NCI-H510A (cell line): ENCODE measurements around the gene WFDC8.

Experiments
- DNase-seq: peaks from one replicate; lab custom pipeline; 2025; lab: John Stamatoyannopoulos, UW

WFDC8 gene

DNA sequence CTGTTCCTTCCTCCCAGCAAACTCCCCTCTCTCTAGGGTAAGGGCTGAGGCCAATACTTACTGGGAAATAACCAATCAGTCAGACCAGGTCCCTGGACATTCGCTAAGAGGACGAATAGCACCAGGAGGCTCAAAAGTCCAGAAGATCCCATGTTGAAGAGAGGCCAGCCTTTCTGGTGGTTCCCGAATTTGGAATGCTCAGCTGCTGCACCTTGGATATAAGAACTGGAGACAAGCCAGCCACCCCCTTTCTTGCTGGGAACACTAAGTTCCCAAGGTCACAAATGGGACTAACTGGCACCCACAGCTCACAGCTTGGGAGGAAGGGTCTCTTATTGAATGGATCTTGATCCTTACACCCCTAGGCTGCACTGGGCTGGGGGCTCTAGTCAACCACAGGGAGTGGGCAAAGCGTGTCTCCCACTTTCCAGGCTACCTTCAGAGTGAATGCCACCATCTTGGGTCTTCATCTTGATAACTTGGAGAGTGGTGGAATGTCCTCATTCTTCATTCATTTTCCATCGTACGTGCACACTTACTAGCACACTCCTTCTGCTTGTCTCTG is 31.8 kb downstream of the WFDC8 start, which contains the start of gene EPPIN:
EPPIN (minus strand) TSS at position 196 of the 565 bp plus-strand sequence; CDS start at position 152, 44 bp downstream.
- DNase-seq = no peak

DNA sequence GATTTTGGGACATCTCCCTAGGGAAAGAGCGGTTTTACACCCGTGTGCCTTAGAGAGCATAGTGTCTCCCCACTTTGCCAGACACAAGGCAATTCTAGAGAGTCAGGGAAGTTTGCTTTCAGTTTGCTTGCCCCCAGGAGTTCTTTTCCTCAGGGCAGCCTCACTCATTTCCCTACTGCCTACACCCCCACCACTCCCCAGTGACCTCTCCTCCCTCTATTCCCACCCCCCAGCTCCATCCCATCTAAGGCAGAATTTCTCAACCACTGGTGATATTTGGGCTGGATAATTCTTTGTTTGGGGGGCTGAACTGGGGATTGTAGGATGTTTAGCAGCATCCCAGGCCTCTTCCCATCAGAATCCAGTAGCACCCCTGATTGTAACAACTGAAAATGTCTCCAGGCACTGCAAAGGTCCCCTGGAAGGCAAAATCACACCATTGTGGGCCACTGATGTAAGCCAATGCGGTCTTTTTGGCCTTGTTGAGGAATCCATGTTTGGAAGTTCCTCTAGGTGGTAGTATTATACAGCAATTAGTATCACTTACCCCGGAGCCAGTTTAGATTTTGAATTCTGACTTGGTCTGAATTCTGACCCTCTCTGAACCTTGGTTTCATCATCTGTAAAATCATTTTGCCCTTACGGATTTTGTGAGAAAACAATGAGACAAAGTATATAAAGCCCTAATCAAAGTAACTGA is 33.2 kb downstream of the WFDC8 start:
- DNase-seq = no peak

DNA sequence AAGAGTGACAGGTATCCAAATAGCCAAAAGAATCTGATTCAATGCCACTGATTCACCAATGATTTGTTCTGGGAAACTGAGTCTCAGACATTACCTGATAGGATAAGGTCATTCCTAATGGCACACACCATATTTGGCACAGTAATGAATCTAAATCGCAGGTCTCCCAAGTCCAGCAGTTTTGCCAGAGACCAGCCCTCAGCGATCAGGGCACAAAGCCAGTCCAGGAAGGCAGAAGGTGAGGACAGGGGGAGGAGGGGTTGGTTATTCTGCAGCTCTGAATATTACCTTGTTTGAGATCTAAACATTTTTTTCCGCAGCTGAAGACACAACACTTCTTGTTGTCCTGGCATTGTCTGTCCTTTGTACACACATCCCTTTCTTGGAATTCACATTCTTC is 33.7 kb downstream of the WFDC8 start:
- DNase-seq = no peak

DNA sequence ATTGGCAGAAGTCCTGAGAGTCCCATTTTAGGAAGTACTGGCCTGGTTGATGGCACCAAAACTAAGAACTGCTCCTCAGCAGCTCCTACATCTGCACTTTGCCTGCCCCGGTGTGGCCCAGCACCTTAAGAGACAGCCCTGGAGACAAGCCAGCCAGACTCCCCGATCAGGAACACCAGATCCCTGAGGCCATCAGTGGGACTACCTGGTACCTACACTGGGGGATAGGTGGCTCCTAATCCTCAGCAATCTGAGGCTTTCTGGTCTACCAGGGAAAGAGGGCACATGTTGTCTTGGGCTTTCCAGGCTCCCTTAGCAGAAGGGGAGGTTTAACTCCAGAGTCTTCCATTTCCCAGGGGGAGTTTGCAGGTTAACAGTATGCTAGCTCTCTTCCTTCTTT is 39.7 kb downstream of the WFDC8 start, which contains the start of gene WFDC6:
WFDC6 (minus strand) TSS at position 101 of the 400 bp plus-strand sequence; CDS start at position 26, 75 bp downstream.
- DNase-seq = no peak

DNA sequence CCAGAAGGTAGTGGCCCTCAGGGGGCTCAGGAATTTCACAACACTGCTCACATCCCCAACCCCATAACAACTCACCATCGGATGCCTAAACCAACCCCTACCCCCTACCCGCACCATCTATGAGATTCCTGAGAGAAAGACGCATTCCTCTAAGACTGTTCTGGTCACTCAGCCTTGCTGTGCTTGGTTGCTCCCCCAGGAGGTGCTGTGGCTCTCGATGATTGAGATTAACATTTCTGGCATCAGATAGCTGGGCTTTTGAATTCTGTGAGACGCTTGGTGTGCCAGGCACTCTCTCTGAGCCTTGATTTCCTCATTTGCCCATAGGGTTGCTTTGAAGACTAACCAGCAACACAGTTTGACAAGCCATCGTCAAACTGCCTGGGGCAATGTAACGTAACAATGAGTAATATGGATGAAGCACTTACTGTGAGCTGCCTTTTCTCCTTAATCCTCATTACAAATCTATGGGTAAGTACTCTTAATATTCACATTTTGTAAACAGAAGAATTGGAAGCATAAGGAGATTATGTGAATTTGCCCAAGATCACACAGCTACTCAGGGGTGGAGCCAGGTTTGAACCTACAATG is 40.8 kb downstream of the WFDC8 start:
- no peak for DNase-seq

DNA sequence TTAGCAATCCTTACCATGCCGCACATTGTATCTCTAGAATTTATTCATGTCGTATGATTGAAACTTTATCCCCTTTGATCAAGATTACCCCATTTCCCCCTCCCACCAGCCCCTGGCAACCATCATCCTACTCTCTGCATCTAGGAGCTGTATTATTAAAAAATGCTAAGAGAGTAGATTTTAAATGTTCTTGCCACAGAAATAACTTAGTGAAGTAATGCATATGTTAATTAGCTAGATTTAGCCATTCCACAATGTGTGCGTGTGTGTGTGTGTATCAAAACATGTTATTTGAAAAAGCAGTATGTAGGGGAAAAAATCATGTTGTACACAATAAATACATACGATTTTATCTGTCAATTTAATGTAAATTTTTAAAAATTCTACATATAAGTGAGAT is 51.8 kb downstream of the WFDC8 start:
- no peak for DNase-seq

DNA sequence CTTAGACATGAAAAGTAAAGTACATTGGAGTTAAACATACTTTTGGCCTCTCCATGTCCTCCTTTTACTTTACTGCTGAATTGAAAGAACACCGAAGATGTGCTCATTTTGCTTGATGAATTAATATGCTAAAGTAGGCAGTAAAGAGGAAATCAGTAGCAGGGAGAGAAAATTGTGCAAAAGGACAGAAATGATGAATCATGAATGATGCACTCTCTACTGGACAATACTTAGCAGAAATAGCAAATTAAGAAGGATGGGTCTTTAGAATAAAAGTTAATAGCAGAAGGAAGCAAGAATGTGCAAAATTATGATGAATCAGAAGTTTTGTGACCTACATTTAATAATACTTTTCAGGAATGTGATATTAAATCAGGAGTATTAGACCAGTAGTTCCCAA is 55.3 kb downstream of the WFDC8 start:
- DNase-seq = no peak

DNA sequence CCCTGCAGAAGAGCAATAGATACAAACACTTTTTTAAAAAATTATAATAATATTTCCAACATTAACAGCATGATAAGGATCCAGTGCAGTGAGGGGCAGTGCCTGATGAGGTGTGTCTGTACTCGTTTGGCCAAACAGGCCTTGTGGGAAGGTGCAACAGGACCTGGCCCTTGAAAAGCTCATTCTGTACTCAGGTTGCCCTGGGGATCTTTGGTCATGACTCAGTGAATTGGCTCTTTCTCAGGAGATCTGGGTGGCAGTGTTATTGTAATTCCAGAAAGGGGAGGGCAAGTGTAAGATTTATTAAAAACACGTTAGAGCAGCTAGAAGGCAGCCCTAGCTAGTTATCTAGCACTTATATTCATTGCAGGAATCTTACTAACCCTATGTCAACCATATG is 60.8 kb downstream of the WFDC8 start:
- no peak for DNase-seq

DNA sequence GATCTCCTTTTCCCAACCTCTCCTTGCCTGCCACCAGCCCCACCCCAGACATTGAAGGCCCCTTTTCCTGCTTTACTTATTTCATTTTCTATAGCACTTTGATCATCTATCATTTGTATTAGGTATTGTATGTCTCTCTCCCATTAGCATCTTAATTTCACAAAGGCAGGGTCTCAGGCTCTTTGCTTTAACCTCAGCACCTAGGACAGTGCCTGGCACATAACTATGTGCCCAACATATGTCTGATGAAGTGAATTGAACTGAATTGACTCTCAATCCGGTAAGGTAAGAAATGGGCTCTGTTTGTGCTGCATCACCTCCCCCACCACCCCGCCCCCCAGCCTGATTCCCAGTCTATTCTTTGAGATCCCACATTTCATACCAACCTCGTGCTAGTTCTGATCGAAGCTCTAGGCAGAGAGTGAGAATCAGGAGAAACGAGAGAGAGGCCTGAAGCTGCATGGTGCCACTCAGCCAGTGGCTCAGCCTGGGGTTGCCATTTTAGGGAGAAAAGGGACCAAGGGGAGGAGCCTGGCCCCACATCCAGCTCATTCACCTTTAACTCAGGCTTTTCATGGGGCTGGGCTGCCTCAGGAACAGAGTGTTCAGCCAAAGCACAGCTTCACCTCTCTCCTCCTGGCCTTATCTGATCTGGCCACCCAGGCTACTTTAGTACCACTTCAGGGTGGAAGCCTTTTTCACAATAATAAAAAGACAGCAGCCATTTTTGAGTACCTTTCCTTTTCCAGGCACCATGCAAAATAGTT is 63.8 kb downstream of the WFDC8 start, which contains the start of gene SPINT3:
SPINT3 (minus strand) TSS at position 476 of the 767 bp plus-strand sequence; CDS start at position 462, 14 bp downstream.
- DNase-seq = no peak

DNA sequence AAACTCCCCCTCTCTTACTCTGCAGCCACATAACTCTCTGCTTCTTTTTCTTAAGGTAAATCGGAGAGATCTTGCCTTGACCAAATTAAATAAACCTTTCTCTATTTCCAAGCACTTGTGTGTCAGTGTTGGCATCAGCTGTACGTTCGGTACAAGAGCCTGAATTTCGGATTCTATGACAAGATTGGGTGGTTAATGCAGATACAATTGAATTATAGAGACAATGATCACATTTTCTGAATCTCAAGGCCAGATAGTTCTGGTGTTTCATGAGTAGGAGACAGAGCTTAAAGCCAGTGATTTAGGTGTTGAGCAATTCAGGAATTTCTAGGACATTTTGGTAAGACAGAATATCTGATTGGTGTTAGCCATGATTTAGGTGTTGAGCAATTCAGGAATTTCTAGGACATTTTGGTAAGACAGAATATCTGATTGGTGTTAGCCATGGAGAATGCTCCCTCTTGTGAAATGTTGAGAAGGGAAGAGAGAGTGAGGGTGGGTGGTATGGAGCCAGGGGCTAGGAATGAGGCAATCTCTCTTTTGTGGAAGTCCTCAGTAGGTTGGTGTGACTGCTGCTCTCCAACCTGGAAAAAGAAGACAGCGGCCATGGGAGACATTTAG is 68.7 kb downstream of the WFDC8 start:
- no peak for DNase-seq

DNA sequence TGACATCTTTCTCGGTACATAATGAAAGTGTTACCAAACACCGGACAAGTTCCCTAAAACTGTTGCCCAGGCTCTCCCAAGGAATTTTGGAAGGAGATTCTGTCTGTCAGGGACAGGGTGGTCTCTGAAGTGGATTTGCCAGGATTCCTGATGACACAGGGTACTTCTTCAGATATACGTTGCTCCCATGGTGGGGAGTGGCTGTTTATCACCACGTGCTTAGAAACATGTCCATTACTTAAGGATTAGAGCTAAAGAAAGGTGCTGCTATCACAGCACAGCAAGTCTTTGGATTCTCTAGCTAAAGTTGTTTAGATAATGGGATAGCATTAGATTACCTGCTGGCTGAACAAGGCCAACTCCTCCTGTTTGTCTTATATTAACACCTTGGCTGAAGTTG is 70.0 kb downstream of the WFDC8 start:
- DNase-seq = no peak

DNA sequence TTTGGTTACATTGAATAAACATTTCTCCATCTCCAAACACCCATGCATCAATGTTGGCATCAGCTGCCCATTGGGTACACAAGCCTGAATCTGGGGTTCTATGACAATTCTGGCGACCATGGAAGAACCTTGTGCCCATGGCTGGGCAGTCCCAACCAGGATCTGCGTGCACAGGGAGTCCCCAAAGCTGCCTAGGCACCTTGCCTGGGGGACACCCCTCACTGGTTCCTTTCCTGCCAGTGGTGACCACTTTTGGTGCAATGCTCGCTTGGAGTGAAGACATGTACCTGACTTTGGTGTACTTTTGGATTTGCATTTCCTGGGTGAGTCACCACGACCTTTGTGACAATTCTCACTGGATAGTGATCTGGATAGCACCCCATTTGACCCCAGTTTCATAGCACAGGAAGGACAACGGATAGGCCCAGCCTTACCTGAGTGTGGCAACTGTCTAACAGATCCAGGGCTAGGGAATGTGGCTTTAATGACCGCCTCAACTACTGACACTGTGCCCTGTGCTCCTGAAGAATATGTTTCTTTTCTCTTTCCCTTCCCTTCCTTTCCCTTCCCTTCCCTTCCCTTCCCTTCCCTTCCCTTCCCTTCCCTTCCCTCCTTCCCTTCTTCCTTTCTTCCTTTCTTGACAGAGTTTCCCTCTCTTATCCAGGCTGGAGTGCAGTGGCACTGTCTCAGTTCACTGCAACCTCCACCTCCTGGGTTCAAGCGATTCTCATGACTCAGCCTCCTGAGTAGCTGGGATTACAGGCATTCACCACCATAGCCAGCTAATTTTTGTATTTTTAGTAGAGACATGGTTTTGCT is 70.8 kb downstream of the WFDC8 start:
- DNase-seq = no peak

DNA sequence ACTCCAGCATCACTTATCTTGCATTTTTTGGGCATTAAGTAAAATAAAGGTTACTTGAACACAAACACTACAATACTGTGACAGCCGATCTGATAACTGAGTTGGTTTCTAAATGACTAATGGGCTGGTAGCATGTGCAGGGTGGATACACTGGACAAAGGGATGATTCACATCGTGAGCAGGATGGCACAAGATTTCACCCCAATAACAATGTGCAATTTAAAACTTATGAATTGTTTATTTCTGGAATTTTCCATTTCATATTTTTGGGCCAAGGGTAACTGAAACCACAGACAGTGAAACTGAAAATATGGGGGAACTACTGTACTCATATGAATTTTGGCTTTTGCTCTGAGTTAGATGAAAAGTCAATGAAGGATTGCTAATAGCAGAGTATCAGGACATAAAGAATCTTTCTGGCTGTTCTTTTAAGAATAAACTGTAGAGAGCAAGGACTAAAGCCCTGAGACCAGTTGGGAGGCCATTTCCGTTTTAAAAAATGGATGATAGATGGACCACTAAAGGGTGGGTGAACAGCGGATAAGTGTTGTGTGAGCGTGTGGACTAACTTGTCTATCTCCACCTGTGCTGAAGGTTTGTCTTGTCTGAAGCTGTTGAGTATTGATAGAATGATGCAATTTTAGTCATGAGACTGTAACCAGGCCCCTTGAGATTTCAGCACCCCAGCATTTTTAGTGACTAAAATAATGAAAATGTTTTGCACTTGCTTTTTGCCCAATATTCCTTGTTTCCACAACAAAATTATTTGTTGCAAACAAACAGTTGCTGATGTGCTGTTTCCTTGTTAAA is 71.9 kb downstream of the WFDC8 start:
- no peak for DNase-seq

DNA sequence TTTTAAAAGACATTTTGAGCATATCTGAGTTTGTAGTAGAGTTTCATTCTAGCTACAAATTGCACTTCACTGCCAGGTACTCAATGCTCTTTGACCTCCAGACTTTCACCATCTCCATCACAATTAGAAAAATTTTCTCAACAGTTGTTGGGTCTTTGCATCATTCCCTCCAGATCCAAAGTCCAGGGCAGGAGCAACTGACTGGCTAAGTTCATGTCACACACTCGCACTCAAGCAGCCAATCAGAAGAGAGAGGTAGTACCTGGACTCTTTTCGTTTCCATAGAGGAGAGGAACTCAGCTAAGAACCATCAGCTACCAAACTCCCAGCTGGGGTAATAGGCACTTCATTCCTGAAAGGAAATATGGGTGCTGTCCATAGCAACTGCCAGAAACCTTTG is 72.7 kb downstream of the WFDC8 start:
- no peak for DNase-seq

DNA sequence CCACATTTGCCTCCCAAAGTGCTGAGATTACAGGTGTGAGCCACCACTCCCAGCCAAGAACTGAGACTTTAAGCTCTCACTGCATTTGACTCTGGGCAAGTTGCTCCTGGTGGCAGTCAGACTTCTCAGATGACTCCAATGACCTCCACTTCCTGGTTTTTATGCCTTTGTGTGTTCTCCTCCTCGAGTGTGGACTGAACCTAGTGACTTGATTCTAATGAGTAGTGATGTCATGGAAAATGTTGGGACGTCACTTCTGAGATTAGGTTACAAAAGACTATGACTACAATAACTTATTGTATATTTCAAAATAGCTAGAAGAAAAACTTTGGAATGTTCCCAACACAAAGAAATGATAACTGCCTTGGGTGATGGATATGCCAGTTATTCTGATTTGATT is 75.7 kb downstream of the WFDC8 start:
- no peak for DNase-seq

DNA sequence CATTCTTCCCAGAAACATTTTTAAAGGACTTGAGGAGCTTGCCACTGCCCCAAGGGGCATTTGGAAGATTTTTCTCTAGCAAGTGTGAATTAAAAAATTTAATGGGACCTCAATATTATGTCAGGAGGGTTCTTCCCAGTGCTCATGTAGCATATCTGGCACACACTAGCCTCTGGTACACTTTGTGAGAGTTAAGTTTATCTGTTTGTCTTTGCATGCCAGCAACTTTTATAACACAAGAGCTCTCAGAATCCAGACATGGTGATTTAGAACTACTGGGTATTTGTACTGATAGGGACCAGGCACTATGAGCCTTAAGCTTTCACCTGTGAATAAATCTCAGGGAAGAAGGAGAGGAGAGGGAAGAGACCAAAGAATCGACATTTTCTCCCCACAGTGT is 76.5 kb downstream of the WFDC8 start:
- no peak for DNase-seq
